Forelimb muscle (tissue), 1 donor: Measurements from ENCODE around the gene TSPOAP1. TPM values are rescaled to one million over a fixed set of nuclear protein-coding genes. Genes with fewer than 3 reads are reported as not detected.
A peak's percentile ranks its signal among the peaks of the same experiment; 100 is the strongest.
"Not testable (repeated sequence)": the region's sequence is repeated elsewhere in the genome, so short reads cannot be mapped to it uniquely, and the experiment has no call there.

Experiments
- DNase-seq: peaks from one replicate; pipeline ENCODE4 v3.0.0-alpha.2; 2013; ENCODE audit warnings: low read depth
- polyA plus RNA-seq: library from polyadenylated mRNA; unstranded; fragments of 120-200 nt; gene quantifications from one replicate; pipeline ENCODE4 v1.2.1, GENCODE V29; 2013; ENCODE audit not compliant: insufficient read length

Gene TSPOAP1
- polyA plus RNA-seq, 1 donor = 5.8 TPM

DNA sequence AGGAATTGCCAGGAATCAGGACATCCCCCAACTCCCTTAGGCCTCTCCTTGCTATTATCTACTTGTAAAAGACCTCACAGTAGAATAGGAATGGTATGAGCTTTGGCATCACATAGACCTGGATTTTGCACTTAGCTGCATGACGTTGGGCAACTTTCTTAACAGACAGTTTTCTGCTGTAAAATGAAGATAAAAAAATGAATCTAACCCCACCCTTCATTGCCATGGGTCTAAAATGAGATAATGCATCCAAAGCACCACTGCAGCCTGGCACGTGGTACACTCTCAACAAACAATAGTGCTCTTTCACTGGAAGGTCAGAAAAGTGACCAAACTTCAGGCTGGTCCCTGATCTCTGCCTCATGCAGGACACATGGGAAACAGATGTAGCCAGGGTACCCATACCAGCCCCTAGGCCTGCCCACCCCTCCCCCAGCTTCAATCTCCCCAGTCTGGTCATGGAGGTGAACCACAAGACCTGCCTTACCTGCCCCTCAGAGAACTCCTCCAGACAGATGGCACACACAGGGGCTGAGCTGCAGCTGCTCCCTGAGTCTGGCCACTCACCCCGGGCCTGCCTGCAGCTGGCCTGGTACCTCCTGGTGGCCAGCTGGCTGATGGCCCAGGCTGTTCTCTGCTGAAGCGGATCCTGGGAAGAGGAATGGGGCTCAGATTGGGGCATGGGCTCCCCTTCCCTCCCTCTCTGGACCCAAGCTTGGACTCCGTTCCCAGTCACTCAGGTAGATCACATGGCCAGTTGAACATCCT is 31.9 kb upstream of the TSPOAP1 start:
- no peak for DNase-seq

- no peak for DNase-seq
Observed at GRCh38 chr17:58358408-58359172, 30.0 kb upstream of the TSPOAP1 start.

- DNase-seq = no peak
Observed at GRCh38 chr17:58357312-58358297, 29.0 kb upstream of the TSPOAP1 start.

DNA sequence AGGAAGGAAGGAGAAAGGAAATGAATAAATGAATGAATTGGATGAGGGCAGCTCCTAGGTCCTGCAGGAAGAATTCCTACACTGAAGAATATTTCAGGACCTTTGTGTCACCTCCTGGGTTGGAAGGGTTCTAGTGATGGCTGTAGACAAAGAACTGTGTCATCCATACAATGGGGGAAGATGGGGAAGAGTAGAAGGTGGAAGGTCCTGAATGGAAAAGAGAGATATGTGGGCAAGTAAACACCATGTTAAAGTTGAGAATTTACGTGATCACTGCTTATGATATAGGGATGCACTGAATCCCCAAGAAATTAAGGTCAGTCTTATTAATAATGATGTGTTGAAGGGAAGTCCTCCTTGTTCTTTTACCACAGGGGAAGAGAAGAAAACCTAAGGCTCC is 27.6 kb upstream of the TSPOAP1 start:
- no peak for DNase-seq

GRCh38 chr17:58354541-58355216 is 26.1 kb upstream of the TSPOAP1 start:
- DNase-seq = no peak

DNA sequence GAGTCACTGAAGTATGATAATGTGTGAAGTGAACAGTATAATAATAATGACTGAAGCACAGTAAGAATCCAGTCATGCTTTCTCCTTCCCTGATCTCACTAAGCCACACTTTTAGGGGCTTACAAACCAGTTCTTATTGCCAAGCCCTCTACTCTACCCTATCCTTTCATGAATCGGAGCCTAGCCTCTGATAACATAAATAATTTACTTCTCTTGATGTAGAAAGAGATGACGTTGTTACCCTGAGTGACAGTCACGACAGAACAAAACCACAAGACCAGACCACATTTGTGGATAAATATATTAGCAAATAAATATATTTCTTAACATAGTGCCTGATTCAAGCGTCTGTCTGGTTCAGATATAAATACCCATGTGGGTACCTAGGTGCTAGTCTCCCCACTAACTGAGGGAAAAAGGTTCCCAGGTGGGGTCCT is 24.8 kb upstream of the TSPOAP1 start:
- no peak for DNase-seq

- DNase-seq = no peak
Observed at GRCh38 chr17:58352596-58353388, 24.2 kb upstream of the TSPOAP1 start.

GRCh38 chr17:58351831-58352595 is 23.4 kb upstream of the TSPOAP1 start, which contains the start of gene SUPT4H1:
Gene SUPT4H1 (minus strand): TSS chr17:58352201. CDS start chr17:58352135, 66 bp downstream.
- DNase-seq = peak; percentile 84

DNA sequence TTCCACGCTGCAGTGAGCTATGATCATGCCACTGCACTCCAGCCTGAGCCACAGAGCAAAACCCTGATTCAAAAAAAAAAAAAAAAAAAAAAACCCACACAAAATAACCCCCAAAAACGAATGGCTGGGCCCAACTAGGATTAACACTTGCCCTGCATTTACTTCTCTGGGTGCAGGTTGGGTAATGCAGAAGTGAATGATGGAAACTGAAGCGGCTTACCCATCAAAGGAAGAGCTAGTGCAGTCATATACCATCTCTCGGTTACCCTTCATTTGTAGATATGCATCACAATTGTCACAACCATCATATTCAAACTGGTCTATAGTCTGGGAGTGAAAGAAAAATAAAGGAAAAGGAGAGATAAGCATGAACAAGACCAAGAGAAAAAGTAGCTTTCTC is 22.6 kb upstream of the TSPOAP1 start:
- no peak for DNase-seq

DNA sequence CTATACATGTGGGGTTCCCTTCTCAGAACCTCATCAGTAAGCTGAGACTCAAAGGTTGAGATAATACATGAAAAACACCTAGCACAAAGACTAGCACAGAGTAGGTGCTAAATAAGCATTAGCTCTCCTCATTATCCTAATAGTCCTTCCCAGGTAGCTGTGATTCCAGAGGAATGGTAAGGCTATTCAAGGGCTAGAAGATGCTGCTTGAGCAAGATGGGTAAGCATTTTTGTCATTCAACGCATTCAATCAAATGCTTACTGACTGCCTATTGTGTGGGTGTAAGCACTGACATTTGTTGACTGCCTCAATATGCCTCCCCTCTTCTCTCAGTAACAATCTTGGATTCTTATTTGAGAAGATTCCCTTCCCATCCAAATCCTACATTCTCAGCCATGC is 19.4 kb upstream of the TSPOAP1 start:
- no peak for DNase-seq

DNA sequence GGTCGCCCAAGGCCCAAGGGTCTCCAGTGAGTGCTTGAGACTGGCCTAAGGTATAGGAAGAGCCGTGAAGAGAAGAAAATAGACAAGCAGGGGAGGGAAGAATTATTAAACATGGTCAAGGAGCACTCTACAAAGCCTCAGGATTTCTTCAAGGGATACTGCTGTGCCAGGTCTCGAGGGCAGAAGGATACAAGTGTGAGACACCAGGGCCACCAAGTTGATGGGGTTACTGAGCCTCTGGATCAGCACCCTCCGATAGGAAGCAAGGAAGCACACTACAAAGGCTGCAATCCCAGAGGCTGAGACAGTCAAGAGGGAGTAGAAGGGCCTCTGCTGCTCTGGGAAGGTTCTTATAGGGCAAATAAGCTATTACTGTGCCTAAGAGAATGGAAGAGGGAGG is 16.9 kb upstream of the TSPOAP1 start:
- DNase-seq = no peak

GRCh38 chr17:58344791-58345157 is 16.2 kb upstream of the TSPOAP1 start:
- DNase-seq = no peak

DNA sequence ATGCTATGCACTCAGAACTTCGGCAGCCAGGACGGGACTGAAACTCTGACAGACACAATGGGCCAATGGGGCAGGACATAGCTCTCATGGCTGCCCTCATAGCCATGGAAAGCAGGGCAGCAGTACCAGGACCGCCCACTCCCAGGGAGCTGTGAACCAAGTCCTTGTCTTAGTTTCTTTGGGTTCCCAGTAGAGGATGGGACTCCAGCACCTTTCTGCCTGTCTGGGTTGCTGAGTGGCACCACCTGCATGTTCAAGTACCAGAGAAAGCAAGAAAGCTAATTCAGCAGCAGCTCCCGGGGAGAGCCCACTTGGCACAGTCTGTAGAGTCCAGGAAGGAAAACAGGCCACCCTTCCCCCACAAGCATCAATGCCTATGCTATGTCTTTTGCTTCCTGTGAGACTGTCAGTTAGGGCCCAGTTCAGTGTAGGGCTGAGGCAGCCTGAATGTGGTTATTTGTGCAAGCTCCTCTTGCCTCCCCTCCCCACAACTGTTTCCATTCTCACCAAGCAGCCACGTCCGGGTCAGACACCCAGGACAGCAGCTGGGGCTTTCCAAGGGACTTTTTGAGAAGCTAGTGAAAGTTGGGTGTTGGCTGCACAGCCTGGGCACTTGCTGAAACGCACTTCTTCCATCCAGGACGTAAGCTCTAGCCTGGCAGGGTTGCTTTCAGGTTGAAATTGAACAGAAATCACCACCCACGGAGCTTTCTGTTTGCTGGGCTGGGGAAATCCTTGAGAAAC is 15.6 kb upstream of the TSPOAP1 start:
- no peak for DNase-seq

- no peak for DNase-seq
Observed at GRCh38 chr17:58343131-58343530, 14.5 kb upstream of the TSPOAP1 start.

DNA sequence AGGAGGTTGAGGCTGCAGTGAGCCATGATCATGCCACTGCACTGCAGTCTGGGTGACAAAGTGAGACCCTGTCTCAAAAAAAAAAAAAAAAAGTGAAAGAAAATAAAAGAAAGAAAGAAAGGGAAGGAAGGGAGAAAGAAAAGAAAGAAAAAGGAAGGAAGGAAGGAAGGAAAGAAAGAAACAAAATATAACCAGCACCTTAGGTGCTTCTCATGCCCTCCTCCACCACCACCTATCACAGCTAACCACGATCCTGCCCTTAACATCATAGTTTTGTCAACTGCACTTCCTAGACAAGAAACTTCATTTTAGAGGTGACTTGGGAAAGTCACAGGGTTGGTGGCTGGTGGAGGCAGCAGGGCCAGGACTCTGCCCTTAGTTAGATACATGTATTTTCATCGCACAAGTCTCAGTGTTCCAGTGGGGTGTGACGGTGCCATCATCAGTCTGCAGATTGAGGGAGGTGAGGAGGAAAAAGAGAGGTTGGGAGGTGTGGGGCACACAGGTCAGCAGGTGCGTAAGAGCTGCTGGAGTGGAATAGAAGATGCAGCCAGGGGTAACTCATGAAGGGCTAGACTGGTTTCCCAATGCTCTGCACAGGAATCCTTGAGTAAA is 13.4 kb upstream of the TSPOAP1 start:
- DNase-seq = no peak

GRCh38 chr17:58341136-58341860 is 12.7 kb upstream of the TSPOAP1 start:
- not testable (repeated sequence) for DNase-seq

- no peak for DNase-seq
Observed at GRCh38 chr17:58340405-58340876, 11.8 kb upstream of the TSPOAP1 start.
